Hepatocyte (in vitro differentiated cells): Measurements from ENCODE around the gene TFDP1.

Source experiments
- EZH2 ChIP-seq: fragments of 200-600 bp; sonication (generic); IDR thresholded peaks from 2 replicates; pipeline ENCODE4 v1.6.1; 2016; ENCODE audit warnings: antibody characterized with exemption, mild to moderate bottlenecking, borderline replicate concordance
- EZH2phosphoT487 ChIP-seq: fragments of 200-600 bp; sonication (generic); IDR thresholded peaks from one replicate; pipeline ENCODE4 v1.6.1; 2018; ENCODE audit warnings: antibody characterized with exemption, mild to moderate bottlenecking, low read depth, moderate library complexity; ENCODE audit not compliant: unreplicated experiment, severe bottlenecking
- TF ChIP-seq, protein P1 (sequence below): fragments of 200-600 bp; sonication (generic); IDR thresholded peaks from 2 replicates; pipeline ENCODE4 v1.5.1; 2016; ENCODE audit warnings: antibody characterized with exemption, mild to moderate bottlenecking; ENCODE audit not compliant: poor library complexity

DNA sequence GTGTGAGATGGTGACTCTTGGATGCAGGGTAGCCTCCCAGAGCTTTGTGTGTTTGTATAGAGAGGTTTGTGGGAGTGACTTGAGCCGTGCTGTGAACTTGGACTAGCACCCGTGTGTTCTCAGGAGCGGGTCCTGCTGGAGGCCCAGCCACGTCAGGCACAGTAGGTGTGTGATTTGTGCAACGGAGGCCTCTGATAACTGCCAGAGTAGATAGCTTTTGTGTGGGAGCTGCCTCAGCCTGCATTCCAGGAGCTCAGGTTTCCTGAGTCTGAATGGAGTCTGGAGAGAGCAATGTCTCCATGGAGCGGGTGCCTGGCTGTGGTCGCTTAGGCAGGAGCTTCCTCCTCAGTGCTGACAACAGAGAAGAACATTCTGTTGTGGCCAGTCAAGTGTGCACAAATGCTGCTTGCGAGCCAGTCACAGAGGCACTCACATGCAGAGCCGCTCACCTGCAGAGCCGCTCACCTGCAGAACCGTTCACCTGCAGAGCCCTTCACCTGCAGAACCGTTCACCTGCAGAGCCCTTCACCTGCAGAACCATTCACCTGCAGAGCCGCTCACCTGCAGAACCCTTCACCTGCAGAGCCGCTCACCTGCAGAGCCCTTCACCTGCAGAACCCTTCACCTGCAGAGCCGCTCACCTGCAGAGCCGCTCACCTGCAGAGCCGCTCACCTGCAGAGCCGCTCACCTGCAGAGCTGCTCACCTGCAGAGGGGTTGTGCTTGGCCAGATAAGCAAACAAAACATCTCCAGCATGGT lies 32.6 kb downstream of the TFDP1 start:
- TF ChIP-seq, protein P1, sequence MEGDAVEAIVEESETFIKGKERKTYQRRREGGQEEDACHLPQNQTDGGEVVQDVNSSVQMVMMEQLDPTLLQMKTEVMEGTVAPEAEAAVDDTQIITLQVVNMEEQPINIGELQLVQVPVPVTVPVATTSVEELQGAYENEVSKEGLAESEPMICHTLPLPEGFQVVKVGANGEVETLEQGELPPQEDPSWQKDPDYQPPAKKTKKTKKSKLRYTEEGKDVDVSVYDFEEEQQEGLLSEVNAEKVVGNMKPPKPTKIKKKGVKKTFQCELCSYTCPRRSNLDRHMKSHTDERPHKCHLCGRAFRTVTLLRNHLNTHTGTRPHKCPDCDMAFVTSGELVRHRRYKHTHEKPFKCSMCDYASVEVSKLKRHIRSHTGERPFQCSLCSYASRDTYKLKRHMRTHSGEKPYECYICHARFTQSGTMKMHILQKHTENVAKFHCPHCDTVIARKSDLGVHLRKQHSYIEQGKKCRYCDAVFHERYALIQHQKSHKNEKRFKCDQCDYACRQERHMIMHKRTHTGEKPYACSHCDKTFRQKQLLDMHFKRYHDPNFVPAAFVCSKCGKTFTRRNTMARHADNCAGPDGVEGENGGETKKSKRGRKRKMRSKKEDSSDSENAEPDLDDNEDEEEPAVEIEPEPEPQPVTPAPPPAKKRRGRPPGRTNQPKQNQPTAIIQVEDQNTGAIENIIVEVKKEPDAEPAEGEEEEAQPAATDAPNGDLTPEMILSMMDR: no peak
- TF ChIP-seq EZH2phosphoT487 (no peak), EZH2 (no peak)
